ENCODE data around the gene ZNF638.

DNA sequence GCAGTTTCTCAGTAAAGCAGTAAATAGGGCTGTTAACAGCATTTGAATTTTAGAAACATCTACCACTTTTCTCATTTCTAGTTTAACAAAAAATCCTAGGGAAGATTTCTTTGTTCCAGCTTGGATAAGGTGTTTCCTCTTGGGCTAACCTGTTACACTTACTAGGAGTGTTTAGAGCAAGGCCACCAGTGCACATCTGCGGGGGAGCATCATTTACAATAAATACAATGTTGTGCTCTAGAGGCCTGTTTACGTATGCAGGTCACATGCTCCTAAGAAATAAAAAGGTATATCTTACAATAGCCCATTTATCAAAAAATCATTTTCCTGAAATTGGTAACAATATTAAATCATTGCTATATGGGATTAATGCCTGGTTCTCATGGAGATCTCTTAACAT, 8.1 kb downstream of the ZNF638 start:
- TF ChIP-seq BHLHE40 (IDR thresholded peaks at IDR 0.05; ENCODE audit: borderline replicate concordance in 1 of 2, low read depth in 2 of 2, low read length in 1 of 2) = no peak
- no peak for TF ChIP-seq JUNB (IDR thresholded peaks at IDR 0.05)
- TF ChIP-seq SIN3A (IDR thresholded peaks at IDR 0.05; ENCODE audit: low read depth, low read length) = no peak
- TF ChIP-seq TAF1 (IDR thresholded peaks at IDR 0.05; ENCODE audit: borderline replicate concordance, low read depth, low read length) = no peak
- TF ChIP-seq, protein P1, sequence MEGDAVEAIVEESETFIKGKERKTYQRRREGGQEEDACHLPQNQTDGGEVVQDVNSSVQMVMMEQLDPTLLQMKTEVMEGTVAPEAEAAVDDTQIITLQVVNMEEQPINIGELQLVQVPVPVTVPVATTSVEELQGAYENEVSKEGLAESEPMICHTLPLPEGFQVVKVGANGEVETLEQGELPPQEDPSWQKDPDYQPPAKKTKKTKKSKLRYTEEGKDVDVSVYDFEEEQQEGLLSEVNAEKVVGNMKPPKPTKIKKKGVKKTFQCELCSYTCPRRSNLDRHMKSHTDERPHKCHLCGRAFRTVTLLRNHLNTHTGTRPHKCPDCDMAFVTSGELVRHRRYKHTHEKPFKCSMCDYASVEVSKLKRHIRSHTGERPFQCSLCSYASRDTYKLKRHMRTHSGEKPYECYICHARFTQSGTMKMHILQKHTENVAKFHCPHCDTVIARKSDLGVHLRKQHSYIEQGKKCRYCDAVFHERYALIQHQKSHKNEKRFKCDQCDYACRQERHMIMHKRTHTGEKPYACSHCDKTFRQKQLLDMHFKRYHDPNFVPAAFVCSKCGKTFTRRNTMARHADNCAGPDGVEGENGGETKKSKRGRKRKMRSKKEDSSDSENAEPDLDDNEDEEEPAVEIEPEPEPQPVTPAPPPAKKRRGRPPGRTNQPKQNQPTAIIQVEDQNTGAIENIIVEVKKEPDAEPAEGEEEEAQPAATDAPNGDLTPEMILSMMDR (IDR thresholded peaks at IDR 0.05 in 2 of 3, conservative IDR thresholded peaks at IDR 0.05 in 1 of 3; ENCODE audit: control insufficient read depth in 2 of 3, extremely low read depth in 1 of 3, insufficient read depth in 1 of 3, low read depth in 3 of 3, low read length in 3 of 3) = no peak
- TF ChIP-seq YBX1 (IDR thresholded peaks at IDR 0.05) = no peak
- no peak for TF ChIP-seq ZNF384 (IDR thresholded peaks at IDR 0.05; ENCODE audit: borderline replicate concordance, low read depth, low read length)
- TF ChIP-seq BRCA1 (IDR thresholded peaks at IDR 0.05; ENCODE audit: low read depth, low read length) = no peak
- TF ChIP-seq EZH2 (IDR thresholded peaks at IDR 0.05; ENCODE audit: borderline replicate concordance, control insufficient read depth, low read depth, low read length) = no peak
- TF ChIP-seq NRF1 (conservative IDR thresholded peaks at IDR 0.05; ENCODE audit: low read depth, low read length) = no peak
- TF ChIP-seq NFIC (IDR thresholded peaks at IDR 0.05; ENCODE audit: low read depth, low read length) = no peak

All from GM12878 (cell line).